Activated naive CD8-positive, alpha-beta T cell treated with anti-CD3 and anti-CD28 coated beads for 36 hours (primary cell): Measurements from ENCODE around the gene UGP2. TPM values are rescaled to one million over a fixed set of nuclear protein-coding genes. Genes with fewer than 3 reads are reported as not detected.

Experiments
- DNase-seq: peaks from one replicate; pipeline ENCODE4 v3.0.0; 2021
- H3K27ac Mint-ChIP-seq: one replicate; pipeline ENCODE4 v1.8.0; 2022; ENCODE audit warnings: mild to moderate bottlenecking, moderate library complexity, mixed read lengths
- H3K27me3 Mint-ChIP-seq: one replicate; pipeline ENCODE4 v1.8.0; 2022; ENCODE audit warnings: mild to moderate bottlenecking, mixed read lengths
- H3K36me3 Mint-ChIP-seq: one replicate; pipeline ENCODE4 v1.8.0; 2021; ENCODE audit warnings: mild to moderate bottlenecking, mixed read lengths
- H3K4me1 Mint-ChIP-seq: one replicate; pipeline ENCODE4 v1.8.0; 2021; ENCODE audit warnings: mixed read lengths
- H3K4me3 Mint-ChIP-seq: one replicate; pipeline ENCODE4 v1.8.0; 2022; ENCODE audit warnings: mild to moderate bottlenecking, moderate library complexity, mixed read lengths
- H3K9me3 Mint-ChIP-seq: one replicate; pipeline ENCODE4 v1.8.0; 2022; ENCODE audit warnings: mixed read lengths
- total RNA-seq, 2 experiments: library from RNA; stranded (reverse); gene quantifications; one replicate each; pipeline ENCODE4 v1.2.3, GENCODE V29; 2021

The UGP2 gene
- total RNA-seq, 2 experiments from 2014 or later = 70.0 to 71.5 TPM

DNA sequence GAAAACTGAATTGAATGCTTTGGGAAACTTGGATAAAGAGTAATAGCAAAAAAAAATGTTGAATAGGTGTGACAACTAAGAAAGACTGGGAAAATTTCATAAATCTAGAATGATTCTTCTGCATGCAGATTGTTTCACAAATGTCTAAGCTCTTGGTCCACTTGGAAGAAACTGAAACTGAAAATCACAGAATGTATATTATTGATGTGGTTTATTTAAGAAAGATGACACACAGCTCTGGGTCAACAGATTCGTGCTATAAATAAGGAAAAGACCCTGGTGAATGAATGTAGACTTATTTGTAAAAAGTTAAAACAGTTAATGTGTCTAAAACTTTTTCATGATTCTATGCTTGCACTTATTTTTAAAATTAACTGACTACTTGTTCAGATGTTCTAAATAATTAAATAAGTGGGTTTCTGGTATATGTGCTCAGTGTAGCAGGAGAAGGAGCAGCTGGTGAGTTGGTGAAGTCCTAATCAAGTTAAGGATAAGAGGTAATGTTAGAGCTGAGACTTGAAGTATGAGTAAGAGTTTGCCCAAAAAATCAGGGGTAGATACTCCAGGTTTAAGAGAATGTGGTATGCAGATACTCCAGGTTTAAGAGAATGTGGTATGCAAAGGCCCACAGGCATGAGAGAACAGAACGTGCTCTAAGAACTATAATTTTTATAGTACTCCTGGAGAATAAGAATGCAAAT lies 24.5 kb downstream of the UGP2 start:
- no peaks in the 10 kb centered on the region for H3K9me3 Mint-ChIP-seq
- H3K27ac Mint-ChIP-seq = peak overlapping the region; percentile 65
- H3K4me1 Mint-ChIP-seq = peaks cover 36% of the 10 kb centered on the region
- H3K4me3 Mint-ChIP-seq = no peak overlapping the region
- no peaks in the 10 kb centered on the region for H3K27me3 Mint-ChIP-seq
- no peak for DNase-seq
- peaks cover 19% of the 10 kb centered on the region for H3K36me3 Mint-ChIP-seq

GRCh38 chr2:63870679-63871078 lies 29.0 kb downstream of the UGP2 start:
- DNase-seq = no peak
- H3K4me1 Mint-ChIP-seq = peaks cover 23% of the 10 kb centered on the region
- peaks cover 34% of the 10 kb centered on the region for H3K36me3 Mint-ChIP-seq
- no peaks in the 10 kb centered on the region for H3K27me3 Mint-ChIP-seq
- peaks cover 7% of the 10 kb centered on the region for H3K9me3 Mint-ChIP-seq
- no peak overlapping the region for H3K4me3 Mint-ChIP-seq
- no peak overlapping the region for H3K27ac Mint-ChIP-seq

DNA sequence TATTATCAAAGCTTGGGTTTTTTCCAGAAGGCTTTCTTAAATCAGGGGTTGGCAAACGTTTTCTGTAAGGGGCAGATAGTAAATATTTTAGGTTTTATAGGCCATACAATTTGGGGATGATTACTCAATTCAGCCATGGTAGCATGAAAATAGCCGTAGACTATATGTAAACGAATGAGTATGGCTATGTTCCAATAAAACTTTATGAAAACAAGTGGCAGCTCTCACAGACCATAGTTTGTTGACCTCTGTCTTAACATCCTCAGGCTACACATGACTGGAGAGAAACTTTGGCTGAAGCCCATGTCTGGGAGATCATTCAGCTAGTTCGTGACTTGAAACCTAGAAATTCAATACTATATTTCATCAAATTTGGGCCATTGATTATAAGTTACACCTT lies 30.2 kb downstream of the UGP2 start:
- no peak for DNase-seq
- H3K4me1 Mint-ChIP-seq = peaks cover 19% of the 10 kb centered on the region
- no peak overlapping the region for H3K4me3 Mint-ChIP-seq
- H3K36me3 Mint-ChIP-seq = peaks cover 31% of the 10 kb centered on the region
- no peak overlapping the region for H3K27ac Mint-ChIP-seq
- H3K27me3 Mint-ChIP-seq = no peaks in the 10 kb centered on the region
- peaks cover 7% of the 10 kb centered on the region for H3K9me3 Mint-ChIP-seq

DNA sequence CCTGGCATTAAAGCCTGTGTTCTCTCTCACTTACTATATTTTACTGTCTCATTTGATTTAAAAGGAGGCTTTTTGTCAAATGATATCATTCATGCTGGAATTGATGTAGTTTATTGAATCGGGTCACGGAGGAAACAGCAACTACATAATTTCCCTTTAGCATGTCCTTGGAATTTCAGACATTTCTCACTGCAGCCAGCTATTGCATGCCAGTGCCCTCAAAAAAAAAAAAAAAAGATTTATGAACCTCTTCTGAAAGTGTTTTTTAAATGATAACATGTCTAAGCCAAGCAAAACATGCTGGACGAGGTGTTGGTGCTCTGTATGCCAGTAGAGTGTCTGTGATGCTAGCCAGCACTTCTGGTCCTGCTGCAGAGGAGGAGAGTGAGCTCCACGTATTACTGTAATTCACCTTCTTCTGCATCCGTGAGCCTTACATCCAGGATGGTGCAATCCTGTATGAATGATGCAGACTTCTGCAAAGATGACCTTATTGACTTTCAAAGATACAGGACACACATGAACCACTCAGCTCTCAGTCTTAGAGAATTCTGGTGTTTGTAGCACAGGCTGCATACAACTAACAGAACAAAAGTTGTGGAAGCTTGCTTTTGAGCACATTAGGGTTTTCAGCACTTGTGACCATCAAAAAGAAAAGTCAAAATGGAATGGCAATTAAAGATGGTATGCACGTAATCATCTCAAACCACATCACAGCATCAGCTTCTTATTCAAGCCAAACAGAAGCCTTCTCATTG lies 31.1 kb downstream of the UGP2 start:
- Mint-ChIP-seq H3K4me3 (no peak overlapping the region), H3K4me1 (peaks cover 19% of the 10 kb centered on the region), H3K27ac (no peak overlapping the region), H3K36me3 (peaks cover 36% of the 10 kb centered on the region), H3K27me3 (no peaks in the 10 kb centered on the region), H3K9me3 (peaks cover 7% of the 10 kb centered on the region)
- DNase-seq = no peak

DNA sequence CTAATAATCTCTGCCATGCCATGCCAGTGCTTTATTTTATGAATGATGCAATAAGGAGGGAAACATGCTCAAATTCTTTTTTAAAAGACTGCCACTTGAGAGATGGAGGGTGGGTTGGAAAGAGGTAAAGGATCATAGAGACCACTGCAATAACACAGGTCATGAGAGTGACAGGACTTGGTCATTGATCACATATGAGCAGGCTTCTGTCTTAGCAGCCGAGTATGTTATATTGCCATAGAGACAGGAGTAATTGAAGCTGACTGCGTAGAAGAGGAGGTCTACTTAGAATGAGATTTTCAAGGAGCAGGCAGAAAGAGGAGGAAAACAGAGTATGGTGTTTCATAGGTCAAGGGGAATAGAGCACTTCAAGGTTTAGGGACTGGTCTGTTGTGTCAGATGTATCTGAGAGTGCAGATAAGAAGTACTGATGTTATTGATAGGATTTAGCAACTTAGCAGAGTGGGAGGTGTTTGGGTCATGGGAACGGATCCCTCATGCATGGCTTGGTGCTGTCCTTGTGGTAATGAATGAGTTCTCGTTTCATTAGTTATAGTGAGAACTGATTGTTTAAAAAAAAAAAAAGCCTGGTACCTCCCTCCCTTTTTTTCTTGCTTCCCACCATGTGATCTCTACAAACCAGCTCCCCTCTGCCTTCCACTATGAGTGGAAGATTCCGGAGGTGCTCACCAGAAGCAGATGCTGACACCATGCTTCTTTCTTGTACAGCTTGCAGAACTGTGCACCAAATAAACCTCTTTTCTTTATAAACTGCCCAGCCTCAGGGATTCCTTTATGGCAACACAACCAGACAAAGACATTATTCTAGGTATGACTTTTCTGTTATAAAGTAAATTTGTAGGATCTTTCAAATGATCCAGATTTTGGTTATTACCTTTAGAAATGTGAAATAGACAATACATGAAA lies 32.8 kb downstream of the UGP2 start:
- Mint-ChIP-seq H3K36me3 (peaks cover 36% of the 10 kb centered on the region), H3K4me1 (peaks cover 14% of the 10 kb centered on the region), H3K9me3 (peaks cover 7% of the 10 kb centered on the region), H3K27ac (no peak overlapping the region), H3K27me3 (no peaks in the 10 kb centered on the region), H3K4me3 (no peak overlapping the region)
- DNase-seq = no peak

DNA sequence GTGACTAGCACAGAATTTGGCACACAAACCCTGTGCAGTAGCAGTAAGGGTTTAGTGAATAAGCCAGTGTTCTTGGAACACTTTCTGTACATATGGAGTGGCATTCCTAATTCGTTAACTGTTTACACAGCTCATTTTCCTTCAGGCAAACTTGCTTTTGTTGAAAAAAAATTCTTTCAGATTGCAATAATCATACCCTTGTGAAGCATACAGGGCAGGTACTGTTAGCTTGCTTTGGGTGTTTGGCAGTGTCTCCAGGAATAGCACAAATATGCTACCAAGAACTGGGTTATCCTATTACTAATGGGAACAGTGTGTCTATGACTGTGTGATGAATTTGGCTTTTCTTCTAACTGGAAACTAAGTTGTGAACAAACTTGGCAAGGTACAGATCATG lies 33.4 kb downstream of the UGP2 start:
- Mint-ChIP-seq H3K4me3 (no peak overlapping the region), H3K9me3 (peaks cover 7% of the 10 kb centered on the region), H3K27me3 (no peaks in the 10 kb centered on the region), H3K4me1 (peaks cover 14% of the 10 kb centered on the region), H3K36me3 (peaks cover 36% of the 10 kb centered on the region), H3K27ac (no peak overlapping the region)
- DNase-seq = no peak

DNA sequence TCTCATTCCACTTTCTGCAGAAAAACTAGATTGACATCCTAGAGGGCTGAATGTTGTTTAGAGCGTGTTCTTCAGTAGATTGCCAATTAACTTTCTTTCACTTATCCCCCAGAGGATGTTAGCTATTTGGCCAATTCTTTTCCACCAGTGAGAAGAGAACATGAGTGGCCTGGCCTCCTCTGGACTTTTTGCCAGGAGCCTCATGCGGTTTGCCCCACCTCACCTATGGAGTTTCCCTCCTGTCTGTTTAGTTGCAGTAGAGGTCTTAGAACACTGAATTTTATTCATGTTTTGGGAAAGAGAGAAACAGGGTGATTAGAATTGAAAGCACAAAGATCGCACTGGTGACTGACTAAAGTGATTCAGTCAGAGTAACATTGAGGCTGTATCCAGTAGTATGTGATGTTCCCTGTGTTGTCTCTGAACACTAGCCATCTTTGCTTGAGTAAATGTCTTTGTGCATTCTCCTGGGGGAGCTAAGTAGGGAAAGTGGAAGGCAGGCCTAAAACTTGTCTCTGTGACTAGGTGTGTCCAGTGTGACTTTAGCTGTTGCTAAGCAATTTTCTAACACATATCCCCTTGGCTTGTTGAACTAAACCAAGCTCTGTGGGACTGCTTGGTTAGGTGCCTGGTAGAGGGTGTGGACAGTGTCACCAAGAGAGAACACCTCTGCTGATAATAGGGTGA lies 34.0 kb downstream of the UGP2 start:
- no peak for DNase-seq
- Mint-ChIP-seq H3K4me1 (peaks cover 17% of the 10 kb centered on the region), H3K27me3 (no peaks in the 10 kb centered on the region), H3K4me3 (no peak overlapping the region), H3K36me3 (peaks cover 36% of the 10 kb centered on the region), H3K27ac (no peak overlapping the region), H3K9me3 (peaks cover 7% of the 10 kb centered on the region)

DNA sequence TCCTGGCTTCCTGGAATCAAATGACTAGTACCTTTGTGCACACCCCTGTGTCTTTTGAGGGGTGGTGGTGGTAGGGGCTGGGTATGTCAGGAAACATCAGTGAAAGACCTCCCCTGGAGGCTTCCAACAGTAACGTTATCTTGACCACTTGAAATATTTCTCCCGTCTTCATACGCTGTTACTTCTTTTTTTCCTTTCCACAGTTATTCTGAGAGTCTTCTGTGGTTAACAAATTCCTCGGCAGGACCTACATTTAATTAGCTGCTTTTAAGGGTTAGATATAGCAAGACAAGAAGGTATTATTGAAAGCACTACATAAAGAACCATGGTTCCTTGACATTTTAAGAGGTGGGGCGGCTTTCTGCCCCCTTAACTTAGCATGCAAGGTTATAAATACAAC lies 34.6 kb downstream of the UGP2 start:
- DNase-seq = no peak
- no peak overlapping the region for H3K27ac Mint-ChIP-seq
- H3K27me3 Mint-ChIP-seq = no peaks in the 10 kb centered on the region
- peaks cover 36% of the 10 kb centered on the region for H3K36me3 Mint-ChIP-seq
- no peak overlapping the region for H3K4me3 Mint-ChIP-seq
- H3K9me3 Mint-ChIP-seq = peaks cover 7% of the 10 kb centered on the region
- H3K4me1 Mint-ChIP-seq = peaks cover 20% of the 10 kb centered on the region

DNA sequence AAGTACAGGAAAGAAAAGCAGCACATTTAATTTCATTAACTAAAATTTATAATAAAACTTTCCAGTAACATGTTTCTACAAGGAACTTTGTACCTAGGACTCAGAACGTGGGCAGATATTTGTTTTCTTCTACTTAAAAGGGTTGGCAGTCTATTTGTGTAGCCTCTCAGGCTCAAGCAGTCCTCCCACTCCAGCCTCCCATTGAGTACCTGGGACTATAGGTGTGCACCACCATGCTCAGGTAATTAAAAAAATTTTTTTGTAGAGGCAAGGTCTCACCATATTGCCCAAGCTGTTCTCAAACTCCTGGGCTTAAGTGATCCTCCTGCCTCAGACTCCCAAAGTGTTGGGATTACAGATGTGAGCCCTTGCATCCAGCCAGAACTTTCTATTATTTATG lies 36.8 kb downstream of the UGP2 start:
- H3K36me3 Mint-ChIP-seq = peaks cover 35% of the 10 kb centered on the region
- H3K27me3 Mint-ChIP-seq = no peaks in the 10 kb centered on the region
- DNase-seq = no peak
- no peak overlapping the region for H3K4me3 Mint-ChIP-seq
- peaks cover 37% of the 10 kb centered on the region for H3K4me1 Mint-ChIP-seq
- H3K27ac Mint-ChIP-seq = no peak overlapping the region
- peaks cover 5% of the 10 kb centered on the region for H3K9me3 Mint-ChIP-seq

DNA sequence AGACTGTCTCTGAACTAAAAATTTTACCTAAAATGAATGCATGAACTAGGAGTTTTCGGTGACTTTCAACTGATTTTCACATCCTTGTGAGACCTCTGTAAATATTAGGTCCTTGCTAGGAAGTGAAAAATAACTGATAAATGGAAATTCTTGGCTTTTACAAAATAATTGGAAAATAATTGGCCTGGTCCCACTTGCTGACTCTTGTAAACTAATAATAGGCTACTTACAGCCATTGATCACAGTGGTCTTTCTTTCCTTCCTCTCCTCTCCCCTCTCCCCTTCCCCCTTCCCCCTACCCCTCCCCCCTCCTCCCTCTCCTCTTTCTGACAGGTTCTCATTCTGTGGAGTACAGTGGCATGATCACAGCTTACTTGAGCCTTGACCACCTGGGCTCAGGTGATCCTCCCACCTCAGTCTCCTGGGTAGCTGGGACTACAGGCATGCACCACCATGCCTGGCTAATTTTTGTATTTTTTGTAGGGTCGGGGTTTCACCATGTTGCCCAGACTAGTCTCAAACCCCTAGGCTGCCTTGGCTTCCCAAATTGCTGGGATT lies 38.3 kb downstream of the UGP2 start:
- H3K9me3 Mint-ChIP-seq = no peaks in the 10 kb centered on the region
- DNase-seq = no peak
- H3K27ac Mint-ChIP-seq = no peak overlapping the region
- H3K27me3 Mint-ChIP-seq = no peaks in the 10 kb centered on the region
- H3K36me3 Mint-ChIP-seq = peaks cover 26% of the 10 kb centered on the region
- H3K4me1 Mint-ChIP-seq = peaks cover 37% of the 10 kb centered on the region
- H3K4me3 Mint-ChIP-seq = no peak overlapping the region

DNA sequence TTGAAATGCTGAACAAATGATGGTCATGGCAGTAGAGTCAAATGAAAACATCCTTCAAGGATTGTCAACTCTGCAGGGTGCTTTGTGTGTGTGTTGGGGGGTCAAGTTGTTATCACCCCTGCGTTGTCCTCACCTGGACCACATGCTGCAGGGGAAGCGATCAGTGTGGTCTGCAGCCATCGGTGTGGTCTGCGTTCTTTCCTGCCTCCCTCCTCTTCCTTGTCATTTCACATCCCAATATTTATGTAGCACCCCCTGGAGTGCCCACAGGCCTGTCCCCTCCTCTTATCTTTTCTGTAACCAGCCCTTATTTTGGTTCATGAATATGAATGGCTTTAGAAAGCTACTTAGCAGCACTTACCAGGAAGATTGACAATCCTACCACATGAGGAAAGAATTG lies 38.9 kb downstream of the UGP2 start:
- H3K4me3 Mint-ChIP-seq = no peak overlapping the region
- no peaks in the 10 kb centered on the region for H3K27me3 Mint-ChIP-seq
- no peaks in the 10 kb centered on the region for H3K9me3 Mint-ChIP-seq
- peaks cover 31% of the 10 kb centered on the region for H3K4me1 Mint-ChIP-seq
- no peak for DNase-seq
- H3K27ac Mint-ChIP-seq = no peak overlapping the region
- H3K36me3 Mint-ChIP-seq = peaks cover 22% of the 10 kb centered on the region

DNA sequence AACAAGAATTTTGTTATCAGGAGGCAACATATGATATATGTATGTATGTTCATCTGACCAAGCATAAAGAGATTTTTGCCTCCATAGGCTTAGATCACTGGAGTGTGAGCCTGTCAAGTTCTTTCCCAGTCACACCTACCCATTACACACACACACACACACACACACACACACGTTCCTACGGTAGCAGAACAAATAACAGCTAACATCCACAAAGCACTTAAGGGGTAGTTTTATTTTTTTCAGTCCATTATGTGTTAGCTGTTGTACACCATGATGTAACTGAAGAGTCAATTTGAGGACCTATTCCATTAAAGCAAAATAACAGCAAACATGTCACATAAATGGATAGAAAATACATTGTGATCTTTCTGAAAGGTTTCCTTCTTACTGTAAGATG lies 39.5 kb downstream of the UGP2 start:
- no peaks in the 10 kb centered on the region for H3K9me3 Mint-ChIP-seq
- H3K4me3 Mint-ChIP-seq = no peak overlapping the region
- H3K4me1 Mint-ChIP-seq = peaks cover 27% of the 10 kb centered on the region
- H3K27me3 Mint-ChIP-seq = no peaks in the 10 kb centered on the region
- peaks cover 22% of the 10 kb centered on the region for H3K36me3 Mint-ChIP-seq
- DNase-seq = no peak
- H3K27ac Mint-ChIP-seq = peak overlapping the region; percentile 1

DNA sequence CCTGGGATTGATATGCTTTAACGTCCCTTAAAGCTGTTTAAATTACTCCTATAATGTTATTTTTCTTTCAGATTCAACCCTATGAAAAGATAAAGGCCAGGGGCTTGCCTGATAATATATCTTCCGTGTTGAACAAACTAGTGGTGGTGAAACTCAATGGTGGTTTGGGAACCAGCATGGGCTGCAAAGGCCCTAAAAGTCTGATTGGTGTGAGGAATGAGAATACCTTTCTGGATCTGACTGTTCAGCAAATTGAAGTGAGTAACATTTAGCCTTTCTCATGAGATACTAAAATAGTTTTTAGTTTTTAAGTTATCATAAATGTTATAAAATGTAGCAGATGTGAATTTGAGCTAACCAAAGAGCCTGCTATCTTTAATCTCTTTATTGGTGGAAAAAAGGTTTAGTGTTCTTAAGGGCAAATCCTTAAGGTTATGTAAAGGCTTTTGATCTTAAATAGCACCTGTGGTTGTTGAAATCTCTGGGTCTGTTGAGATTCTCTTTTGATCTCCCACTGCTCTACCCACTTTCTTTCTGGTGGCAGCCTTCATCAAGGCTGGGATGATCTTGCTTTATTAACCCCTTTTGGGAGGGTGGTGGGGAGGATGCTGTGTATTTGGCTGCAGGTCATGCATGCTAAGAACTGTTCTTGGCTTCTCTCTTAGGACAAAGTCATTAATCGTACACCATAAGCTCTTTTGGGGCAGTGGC lies 40.9 kb downstream of the UGP2 start:
- H3K9me3 Mint-ChIP-seq = no peaks in the 10 kb centered on the region
- H3K27me3 Mint-ChIP-seq = no peaks in the 10 kb centered on the region
- DNase-seq = no peak
- no peak overlapping the region for H3K4me3 Mint-ChIP-seq
- peaks cover 17% of the 10 kb centered on the region for H3K36me3 Mint-ChIP-seq
- peaks cover 25% of the 10 kb centered on the region for H3K4me1 Mint-ChIP-seq
- H3K27ac Mint-ChIP-seq = peak overlapping the region; percentile 42

- H3K27ac Mint-ChIP-seq = no peak overlapping the region
- no peaks in the 10 kb centered on the region for H3K9me3 Mint-ChIP-seq
- no peak for DNase-seq
- peaks cover 22% of the 10 kb centered on the region for H3K4me1 Mint-ChIP-seq
- peaks cover 26% of the 10 kb centered on the region for H3K36me3 Mint-ChIP-seq
- H3K4me3 Mint-ChIP-seq = no peak overlapping the region
- H3K27me3 Mint-ChIP-seq = no peaks in the 10 kb centered on the region
These were observed 44.7 kb downstream of the UGP2 start for GRCh38 chr2:63886445-63886844.
